Activated CD4-positive, alpha-beta T cell treated with anti-CD3 and anti-CD28 coated beads for 48 hours (primary cell): Measurements from ENCODE around the gene RFESD.
A peak's percentile ranks its signal among the peaks of the same experiment; 100 is the strongest.
"Not testable (repeated sequence)": the region's sequence is repeated elsewhere in the genome, so short reads cannot be mapped to it uniquely, and the experiment has no call there.

Source experiments
- DNase-seq: peaks from one replicate; pipeline ENCODE4 v3.0.0-alpha.2; 2020

RFESD gene

DNA sequence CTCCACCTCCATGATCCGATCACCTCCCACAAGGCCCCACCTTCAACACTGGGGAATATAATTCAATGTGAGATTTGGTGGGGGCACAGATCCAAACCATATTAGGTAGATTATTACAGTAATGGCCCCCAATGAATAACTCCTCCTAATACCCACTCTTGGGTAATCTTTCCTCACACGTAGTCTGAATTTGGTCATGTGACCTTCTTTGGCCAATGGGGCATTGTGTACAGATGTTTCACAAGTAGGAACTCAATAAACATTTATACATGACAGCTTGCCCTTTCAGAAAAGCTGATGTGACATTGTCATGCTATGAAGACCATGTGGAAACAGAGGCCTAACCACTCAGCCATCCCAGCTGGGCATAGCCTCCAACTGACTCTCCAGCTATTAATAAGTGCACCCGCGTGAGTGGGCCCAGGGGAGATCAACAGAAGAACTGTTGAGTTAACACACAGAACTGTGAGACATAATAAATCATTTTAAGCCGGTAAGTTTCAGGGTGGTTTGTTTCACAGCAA, 16.1 kb upstream of the RFESD start:
- DNase-seq: no peak

DNA sequence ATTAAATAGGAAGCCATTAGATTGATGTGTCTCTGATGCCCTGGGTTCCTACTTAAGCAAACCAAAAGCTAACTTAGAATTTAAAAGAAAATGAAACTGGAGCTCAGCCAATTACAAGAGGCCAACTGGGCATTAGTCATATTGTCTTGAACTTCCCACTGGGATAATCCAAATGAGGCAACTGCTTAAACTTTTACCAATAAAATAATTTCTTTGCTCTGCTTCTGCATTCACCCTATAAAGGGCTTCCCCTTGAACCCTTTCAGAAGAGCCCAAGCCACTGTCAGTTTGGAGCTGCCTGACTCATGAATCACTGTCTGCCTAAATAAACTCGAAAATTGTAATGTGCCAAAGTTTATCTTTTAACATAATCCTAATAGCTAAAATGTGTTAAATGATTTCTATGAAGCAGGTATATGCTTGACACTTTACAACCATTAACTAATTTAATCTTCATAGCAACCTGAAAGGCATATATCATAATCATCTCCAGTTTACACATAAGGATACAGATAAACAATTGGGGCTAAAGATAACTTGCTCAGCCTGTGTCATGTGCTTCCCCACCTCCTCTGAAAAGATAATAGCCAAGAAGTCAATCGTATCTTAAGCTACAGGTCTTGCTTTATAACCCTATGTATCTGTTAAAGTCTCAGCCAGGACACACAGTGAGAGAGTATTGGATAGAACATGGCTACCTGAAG, 15.2 kb upstream of the RFESD start:
- DNase-seq: no peak

DNA sequence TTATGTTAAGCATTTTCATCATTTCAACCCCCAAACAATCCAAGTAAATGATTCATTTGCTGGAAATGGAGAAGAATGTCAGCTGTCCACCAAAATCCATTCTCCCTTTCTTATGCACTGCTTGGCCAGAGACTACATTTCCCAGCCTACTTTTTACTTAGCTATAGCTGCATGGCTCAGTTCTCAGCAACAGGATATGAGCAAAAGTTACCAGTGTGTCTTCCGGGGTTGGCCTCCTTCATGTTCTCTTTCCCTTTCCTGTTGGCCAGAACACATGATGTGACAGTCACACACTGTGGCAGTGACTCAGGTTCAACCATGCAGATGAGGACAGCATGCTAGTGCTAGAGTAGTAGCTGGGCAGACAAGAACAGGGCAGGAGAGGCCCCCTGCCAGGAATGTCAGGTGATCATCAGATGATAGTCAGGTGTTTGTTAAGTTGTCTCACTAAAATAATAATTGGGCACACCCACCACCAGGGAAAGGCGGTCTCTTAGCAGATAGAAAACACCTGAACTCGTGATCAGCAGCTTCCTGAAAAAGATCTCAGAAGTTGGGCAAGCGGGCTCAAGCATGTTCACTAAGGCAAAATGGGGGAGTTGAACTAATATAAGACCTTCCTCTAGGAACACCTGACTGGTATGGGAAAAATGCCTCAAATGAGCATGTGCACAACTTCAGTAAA, 14.4 kb upstream of the RFESD start:
- DNase-seq: peak; percentile 82

DNA sequence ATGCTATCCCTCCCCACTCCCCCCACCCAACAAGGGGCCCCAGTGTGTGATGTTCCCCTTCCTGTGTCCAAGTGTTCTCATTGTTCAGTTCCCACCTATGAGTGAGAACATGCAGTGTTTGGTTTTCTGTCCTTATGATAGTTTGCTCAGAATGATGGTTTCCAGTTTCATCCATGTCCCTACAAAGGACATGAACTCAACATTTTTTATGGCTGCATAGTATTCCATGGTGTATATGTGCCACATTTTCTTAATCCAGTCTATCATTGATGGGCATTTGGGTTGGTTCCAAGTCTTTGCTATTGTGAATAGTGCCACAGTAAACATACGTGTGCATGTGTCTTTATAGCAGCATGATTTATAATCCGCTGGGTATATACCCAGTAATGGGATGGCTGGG, 13.6 kb upstream of the RFESD start:
- DNase-seq: not testable (repeated sequence)

DNA sequence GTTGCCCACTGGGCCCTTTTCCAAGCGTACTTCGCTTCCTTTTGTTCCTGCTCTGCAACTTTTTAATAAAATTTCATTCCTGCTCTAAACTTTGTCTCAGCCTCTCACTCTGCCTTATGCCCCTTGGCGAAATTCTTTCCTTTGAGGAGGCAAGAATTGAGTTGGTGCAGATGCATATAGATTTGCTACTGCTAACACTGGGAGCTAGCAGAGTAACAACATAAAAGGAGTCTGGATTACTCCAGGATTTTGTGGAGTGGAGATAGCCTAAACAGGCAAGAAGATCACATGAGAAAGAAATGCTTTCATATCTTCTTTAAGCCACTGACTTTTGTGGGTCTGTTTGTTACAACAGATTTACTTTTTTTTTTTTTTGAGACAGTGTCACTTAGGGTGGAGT, 12.9 kb upstream of the RFESD start:
- no peak for DNase-seq

DNA sequence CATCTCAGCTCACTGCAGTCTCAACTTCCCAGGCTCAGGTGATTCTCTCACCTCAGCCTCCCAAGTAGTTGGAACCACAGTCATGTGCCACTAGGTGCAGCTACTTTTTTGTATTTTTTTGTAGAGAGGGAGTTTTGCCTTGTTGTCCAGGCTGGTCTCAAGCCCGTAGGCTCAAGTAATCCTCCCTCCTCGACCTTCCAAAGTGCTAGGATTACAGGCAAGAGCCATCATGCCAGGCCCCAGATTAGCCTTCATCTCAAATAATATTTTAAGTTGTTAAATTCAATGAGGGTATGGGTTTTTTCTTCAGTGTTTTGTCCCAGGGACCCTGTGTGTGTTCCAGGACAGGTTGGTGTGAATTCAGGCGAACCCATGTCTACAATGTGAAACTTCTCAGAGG, 12.5 kb upstream of the RFESD start:
- no peak for DNase-seq

DNA sequence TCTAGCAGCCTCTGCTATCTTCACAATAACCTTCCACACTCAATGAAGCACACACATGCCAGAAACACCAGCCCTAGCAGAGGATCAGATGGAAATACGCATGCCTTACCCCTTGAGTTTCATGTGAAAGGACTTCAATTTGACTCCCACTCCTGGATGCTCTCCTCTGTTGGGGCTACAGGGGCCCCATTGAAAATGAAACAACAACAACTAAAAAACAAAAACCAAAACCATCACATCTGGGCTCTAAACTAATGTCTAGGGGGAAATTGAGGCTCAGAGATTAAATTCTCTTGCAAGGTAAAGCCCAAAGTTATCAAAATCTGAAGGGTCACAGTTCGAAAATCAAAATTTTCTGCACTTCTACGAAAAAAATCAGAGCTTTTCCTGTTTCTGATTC, 7.9 kb upstream of the RFESD start:
- no peak for DNase-seq

DNA sequence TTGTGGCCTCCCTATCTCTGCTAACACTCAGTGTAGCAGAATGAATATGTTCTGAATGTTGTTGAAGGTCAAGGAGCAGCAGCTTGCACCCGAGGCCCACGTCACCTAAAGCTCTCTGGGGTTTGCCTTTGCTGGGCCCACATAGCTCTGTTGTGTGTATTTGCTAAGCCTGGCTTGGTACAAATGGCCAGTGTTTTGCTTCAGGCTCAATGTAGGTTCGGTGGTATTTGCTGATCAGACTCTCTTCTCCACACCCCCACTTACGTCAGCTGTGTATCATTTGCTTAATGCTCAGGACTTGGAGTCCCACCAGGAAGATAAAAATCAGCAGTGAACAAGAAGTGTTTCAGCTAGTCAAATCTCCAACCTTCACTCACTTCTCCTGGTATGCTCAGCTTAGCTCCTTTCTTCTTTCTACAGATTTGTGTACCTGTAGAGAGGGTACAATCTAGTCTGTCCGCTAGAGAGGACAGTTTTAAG, 4.8 kb upstream of the RFESD start:
- DNase-seq: no peak

DNA sequence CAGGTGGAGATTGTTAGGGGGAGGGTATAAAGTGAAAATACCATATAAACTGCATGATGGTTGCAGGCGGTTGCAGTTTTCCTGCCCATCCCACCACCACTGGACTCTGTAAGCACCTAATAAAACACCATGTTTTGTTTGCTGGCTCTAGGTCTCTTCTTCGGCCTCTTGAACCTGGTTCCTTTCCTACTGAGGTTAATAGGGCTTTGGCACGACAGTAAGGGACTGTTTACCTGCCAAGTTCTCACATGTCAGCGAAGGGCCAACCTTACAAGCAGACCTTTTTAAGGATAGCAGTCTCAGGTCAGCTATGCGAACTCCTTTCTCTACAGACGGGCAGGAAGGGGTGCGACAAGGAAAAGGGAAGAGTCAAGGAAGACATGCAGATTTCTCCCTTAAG, 3.4 kb upstream of the RFESD start:
- no peak for DNase-seq

DNA sequence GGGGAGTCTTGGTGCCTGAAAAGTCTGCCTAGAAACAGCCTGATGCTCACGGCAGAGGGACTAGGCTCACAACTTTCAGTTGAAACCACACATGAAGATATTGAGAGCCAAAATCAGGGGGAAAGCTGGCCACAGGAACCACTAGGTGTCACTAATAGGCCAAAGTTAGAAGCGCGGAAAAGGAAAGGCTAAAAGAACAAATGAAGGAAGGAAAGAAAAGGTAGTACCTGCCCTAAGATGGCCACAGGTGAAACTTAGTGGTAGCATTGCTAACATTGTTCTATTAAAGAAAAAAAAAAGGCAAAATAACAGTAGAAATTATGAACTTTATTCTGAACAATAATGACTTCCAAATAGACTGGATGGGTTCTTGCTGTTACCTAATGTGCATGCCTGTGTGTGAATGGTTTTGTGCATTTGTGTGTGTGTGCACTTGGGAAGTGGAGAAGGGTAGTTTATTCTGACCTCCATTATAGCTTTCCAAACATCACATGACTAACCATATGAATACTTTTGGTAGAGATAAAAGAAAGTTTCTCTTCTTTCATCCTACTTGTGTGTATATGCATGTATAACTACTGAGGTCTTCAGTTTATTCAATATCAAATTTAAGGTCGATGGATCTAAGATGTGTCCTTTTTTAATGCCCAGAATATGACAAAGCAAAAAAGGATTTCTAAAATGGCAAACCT, 2.1 kb upstream of the RFESD start:
- peak; percentile 54 for DNase-seq

DNA sequence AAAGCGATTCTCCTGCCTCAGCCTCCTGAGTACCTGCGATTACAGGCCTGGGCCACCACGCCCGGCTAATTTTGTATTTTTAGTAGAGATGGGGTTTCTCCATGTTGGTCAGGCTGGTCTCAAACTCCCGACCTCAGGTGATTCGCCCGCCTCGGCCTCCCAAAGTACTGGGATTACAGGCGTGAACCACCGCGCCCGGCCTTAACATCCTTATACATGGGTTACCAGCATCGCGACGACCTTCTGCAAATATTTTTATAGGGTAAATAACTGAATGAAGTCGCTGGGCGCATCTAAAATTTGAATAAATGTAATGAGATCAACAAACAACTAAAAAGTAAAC, 380 bp upstream of the RFESD start:
- not testable (repeated sequence) for DNase-seq

DNA sequence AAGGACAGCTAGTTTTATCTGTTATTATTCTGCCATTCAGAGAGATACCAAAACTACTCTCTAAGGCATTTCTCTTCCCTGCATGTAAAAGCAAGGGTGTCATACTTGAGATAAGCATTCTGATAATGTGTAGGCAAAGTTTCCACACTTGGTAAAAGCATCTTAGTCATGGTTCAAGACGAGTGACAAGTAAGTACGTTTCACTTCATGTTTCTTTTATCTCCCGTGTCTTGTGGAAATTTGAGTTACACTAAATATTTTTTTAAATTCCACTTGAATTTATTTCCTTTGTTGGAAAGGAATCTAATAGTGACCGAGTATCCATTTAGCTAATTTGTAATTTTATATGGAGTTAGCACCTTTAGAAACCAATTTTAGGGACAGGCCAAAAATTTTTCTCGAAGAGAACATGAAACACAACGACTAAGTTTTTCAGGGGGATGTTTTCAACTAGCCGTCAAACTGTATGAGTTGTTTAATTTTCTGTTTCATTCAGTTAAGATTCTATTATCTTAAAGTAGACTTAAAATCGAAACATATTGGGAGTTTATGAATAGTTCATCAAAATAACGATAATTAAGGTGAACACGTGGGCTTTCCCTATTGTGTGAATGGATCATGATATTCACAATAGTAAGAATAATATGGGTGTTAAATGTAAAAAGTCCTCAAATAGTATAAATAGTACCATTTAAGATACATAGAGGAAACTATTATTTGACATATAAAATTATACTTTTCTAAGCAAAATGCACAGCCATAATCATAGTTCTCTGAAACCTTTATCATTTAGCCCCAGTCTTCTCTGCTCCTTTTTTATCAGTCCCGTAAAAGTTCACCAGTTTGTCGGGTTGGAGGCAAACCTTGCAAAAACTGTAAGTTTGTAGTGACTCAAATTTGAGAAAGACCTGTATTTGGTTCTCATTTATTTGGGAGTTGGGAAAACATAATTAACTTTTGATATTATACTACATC, 1.6 kb downstream of the RFESD start:
- no peak for DNase-seq

DNA sequence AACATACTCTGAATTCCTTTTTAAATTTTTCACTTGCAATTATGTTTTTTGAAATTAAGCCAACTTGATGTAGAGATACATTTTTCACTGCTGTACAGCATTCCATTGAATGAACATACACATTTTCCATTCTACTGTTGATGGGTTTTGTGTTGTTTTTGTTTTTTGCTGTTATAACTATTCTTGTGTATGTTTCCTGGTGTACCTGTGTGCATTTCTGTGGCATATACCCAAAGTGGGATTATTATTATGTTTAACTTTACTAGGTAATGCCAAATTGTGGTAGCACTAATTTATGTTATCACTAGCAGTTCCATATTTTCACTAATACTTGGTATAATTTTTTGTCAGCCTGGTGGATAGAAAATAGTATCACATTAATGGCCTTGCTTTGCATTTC, 2.7 kb downstream of the RFESD start:
- no peak for DNase-seq

DNA sequence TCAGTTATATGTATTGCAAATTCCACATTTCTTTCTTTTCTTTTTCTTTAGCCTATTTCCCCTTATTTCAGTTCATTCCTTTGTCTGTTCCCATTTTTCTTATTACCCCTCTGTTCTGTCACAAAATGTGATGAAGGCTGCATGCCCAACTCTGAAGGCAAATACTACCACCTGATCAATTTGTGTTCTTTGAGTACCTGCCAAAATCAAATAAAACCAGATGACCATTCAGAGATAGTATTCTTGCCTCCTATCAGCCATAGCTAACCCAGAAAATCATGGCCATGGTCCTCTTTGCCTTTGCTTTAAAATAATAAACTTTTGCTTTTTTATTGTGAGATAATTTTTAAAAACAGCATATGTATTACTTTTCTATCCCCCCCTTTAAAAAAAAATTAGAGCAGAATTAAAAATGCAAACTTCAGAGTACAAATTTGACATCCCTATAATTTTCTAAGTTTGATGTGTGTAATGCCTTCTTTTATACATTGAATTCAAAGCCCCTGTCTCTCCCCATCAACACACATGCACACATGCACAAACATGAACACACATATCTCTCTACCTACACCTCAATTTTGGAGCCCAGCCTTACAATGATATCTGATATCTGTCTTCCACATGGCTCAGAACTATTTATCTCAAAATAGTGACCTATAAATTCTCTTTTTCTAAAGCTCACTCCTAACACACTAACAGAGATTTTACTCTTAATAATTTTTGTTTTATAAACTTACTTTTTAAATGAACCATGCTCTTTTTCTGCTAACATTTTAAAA, 3.5 kb downstream of the RFESD start:
- no peak for DNase-seq

DNA sequence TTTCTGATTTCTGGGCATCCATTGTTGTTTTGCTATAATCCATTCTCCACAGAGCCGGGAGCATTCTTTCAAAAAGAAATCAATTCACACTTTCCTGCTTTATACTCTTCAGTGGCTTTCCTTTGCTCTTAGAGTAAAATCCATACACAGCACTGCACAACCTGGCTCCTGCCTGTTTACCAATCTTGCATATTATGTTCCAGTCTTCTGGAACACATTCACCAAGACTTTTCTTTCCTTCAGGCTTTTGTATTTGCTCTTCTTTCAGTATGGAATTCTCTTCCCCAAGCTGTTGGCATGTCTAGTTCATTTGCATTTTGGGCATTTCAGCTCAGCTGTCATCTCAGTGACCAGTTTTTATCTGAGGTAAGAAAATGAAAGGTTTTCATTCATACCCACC, 6.3 kb downstream of the RFESD start:
- no peak for DNase-seq

DNA sequence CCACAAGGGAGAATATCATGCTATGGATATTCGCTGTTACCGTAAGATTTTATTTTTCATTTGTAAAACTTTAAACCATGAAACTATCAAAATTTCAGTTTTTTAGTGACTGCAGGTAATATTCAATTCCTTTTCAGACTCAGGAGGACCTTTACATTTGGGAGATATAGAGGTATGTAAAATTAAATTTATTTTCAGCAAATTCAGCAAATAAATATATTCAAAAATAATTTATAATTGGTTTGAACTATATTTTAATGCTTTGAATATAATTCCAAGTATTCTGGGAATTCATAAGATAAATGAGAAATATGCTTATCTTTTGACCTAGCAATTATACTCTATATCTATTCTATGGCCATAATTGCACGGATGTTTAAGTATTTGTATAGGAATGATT, 7.6 kb downstream of the RFESD start:
- DNase-seq: no peak

DNA sequence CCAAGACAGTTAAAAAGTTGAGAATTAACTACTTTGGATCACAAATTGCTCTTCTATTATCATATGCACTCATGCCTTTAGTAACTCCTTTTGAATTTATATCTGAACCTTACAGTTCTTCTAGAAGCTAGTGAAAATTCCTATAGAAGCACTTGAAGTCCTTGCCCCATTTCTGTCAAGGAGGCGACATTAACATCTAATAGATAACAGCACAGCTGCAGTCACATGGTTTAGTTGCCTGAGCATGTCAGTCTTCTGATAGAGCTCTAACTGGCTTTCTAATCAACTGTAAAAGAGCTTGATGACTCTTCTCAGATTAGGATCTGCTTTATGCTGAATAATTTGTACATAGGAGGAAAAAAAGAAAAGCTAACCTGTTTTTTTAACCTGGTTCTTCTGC, 9.0 kb downstream of the RFESD start:
- no peak for DNase-seq

DNA sequence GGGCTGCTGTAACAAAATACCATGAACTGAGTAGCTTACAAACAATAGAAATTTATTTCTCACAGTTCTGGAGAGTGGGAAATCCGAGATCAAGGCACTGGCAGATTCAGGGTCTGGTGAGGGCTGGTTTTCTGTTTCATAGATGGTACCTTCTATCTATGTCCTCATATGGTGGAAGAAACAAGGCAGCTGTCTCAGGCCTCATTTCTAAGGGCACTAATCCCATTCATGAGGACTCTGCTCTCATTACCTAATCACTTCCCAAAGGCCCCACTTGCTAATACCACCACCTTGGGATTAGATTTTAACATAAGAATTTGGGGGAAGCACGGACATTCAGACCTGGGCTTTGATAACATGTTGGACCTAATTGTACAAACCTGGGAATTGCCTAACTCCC, 13.5 kb downstream of the RFESD start:
- DNase-seq: no peak

DNA sequence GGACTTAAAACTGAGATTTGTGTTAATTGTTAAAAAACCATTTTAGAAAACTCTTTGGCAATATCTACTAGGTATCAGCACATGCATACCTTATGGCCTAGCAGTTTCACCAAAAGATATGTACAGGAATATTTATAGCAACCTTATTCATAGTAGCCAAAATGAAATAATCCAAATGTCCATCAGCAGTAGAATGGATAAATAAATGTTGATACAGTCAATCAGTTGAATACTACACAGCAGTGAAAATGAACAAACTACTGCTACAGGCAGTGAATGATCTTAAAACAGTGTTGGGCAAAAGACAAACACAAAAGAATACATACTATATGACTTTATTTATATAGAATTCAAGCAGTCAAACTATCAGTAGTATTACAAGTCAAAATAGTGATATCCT, 16.4 kb downstream of the RFESD start:
- DNase-seq: no peak

DNA sequence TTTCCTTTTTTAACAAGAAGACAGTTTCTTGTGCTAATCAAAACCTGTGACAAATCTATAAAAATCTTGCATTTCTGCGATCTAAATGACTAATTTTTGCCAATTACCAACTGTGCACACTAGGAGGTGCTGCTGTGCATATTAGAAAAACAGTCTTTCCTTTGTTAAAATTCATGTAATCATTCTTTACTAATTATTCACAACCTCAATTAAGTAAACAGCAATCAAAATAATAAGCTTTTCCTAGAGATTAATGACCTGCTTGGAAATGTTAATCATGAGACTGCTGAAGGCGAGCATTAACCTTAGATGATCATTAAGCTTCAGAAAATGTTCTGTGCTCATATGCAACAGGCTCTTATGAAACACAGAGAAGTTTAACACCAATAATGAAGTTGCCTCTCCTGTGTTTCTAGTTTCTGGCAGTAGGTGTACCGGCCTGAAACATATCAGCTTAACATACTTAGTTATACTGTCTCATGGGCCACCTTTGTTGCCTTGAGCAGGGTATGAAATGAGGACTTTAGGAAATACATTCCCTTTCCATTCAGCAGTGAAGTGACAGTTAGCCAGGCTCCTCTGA, 17.7 kb downstream of the RFESD start:
- DNase-seq: peak; percentile 35

DNA sequence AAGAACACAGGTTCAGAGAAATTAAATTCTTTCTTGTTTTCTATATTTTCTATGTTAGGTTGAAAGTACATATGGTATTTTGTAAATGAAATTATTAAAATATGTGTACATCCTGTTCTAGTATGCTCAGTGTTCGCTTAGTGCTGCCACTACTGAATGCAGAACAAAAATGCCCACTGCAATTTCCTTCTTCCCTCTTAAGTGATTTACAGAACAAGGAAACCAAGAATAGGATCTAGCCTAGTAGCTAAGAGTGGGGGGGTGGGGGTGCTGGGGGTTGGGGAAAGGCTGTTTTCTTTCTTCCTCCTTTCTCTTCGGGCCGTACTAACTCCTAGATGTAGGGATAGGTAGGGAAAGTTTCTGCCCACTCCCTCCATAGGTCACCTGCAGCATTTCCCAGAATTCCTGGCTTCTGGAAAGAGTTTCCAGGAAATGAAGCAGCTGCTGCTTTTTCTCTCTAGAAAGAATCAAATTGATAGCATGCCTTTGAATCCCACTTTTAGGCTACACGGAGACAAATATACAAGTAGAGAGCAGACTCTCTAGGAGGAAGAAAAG, 20.6 kb downstream of the RFESD start:
- DNase-seq: no peak
